Upper lobe of right lung (tissue), 1 donor: ENCODE measurements around the gene PLEKHA4. TPM values are rescaled to one million over a fixed set of nuclear protein-coding genes. Genes with fewer than 3 reads are reported as not detected.

Experiments used
- ATAC-seq: fragments of 200-7000 bp; cut with Tn5 transposase; one replicate; pipeline ENCODE4 v1.9.1; 2020; ENCODE audit warnings: mild to moderate bottlenecking, moderate library complexity
- DNase-seq: peaks from one replicate; pipeline ENCODE4 v3.0.0-alpha.2; 2020
- H3K27ac ChIP-seq: fragments of 200-600 bp; one replicate; pipeline ENCODE4 v1.8.0; 2022
- H3K27me3 ChIP-seq: fragments of 200-600 bp; one replicate; pipeline ENCODE4 v1.8.0; 2022; ENCODE audit warnings: mild to moderate bottlenecking
- H3K36me3 ChIP-seq: fragments of 200-600 bp; one replicate; pipeline ENCODE4 v1.8.0; 2022
- H3K4me1 ChIP-seq: fragments of 200-600 bp; one replicate; pipeline ENCODE4 v1.8.0; 2022
- H3K4me3 ChIP-seq: fragments of 200-600 bp; one replicate; pipeline ENCODE4 v1.8.0; 2022; ENCODE audit warnings: mild to moderate bottlenecking
- H3K9me3 ChIP-seq: fragments of 200-600 bp; one replicate; pipeline ENCODE4 v1.8.0; 2022
- CTCF ChIP-seq: fragments of 200-600 bp; IDR thresholded peaks from one replicate; pipeline ENCODE4 v1.8.0; 2022; ENCODE audit warnings: antibody characterized with exemption
- intact Hi-C: fragments of 100-400 bp; cut with DNase I; formaldehyde crosslinking; loops from one replicate; pipeline ENCODE4 v1.11.0; 2022
- total RNA-seq: library from RNA; stranded (reverse); fragmentation: NEBNext Ultra II Directional; extraction: Animal tissue kit (Norgen Biotek cat#: 25700); gene quantifications from one replicate; pipeline ENCODE4 v1.2.1, GENCODE V29; 2021
- donor health status: DM: no; HTN: yes; CAD: no; lungs with severe emphysema.

The PLEKHA4 gene
- total RNA-seq, 1 donor from 2014 or later = 16.0 TPM

- intact Hi-C loops = loop anchor here (5.0 kb wide), 1 partner anchor 33 kb away; no protein-coding TSS in a partner anchor
- Histone ChIP-seq H3K4me1 (peaks cover 9% of the 10 kb centered on the region), H3K36me3 (peaks cover 11% of the 10 kb centered on the region), H3K9me3 (no peaks in the 10 kb centered on the region), H3K27me3 (no peaks in the 10 kb centered on the region), H3K4me3 (no peak overlapping the region), H3K27ac (no peak overlapping the region)
- DNase-seq (no peak), ATAC-seq (no peak)
- TF ChIP-seq CTCF = no peak
Measured at GRCh38 chr19:48799358-48800300, 68.8 kb downstream of the PLEKHA4 start.

- no peak overlapping the region for H3K4me3 ChIP-seq
- peaks cover 11% of the 10 kb centered on the region for H3K36me3 ChIP-seq
- no peak overlapping the region for H3K27ac ChIP-seq
- DNase-seq (no peak), ATAC-seq (no peak)
- no peaks in the 10 kb centered on the region for H3K27me3 ChIP-seq
- no peak for TF ChIP-seq CTCF
- intact Hi-C loops = loop anchor here (5.0 kb wide), 1 partner anchor 33 kb away; no protein-coding TSS in a partner anchor
- H3K9me3 ChIP-seq = no peaks in the 10 kb centered on the region
- H3K4me1 ChIP-seq = peaks cover 9% of the 10 kb centered on the region
Measured at GRCh38 chr19:48798937-48799336, 69.5 kb downstream of the PLEKHA4 start.

GRCh38 chr19:48797103-48797502 is 71.3 kb downstream of the PLEKHA4 start:
- intact Hi-C loops = loop anchor here (5.0 kb wide), 1 partner anchor 35 kb away; no protein-coding TSS in a partner anchor
- H3K4me3 ChIP-seq = no peak overlapping the region
- TF ChIP-seq CTCF = no peak
- peaks cover 9% of the 10 kb centered on the region for H3K4me1 ChIP-seq
- H3K36me3 ChIP-seq = peaks cover 11% of the 10 kb centered on the region
- H3K27me3 ChIP-seq = no peaks in the 10 kb centered on the region
- no peak overlapping the region for H3K27ac ChIP-seq
- ATAC-seq = no peak
- no peaks in the 10 kb centered on the region for H3K9me3 ChIP-seq
- no peak for DNase-seq

GRCh38 chr19:48796298-48797083 is 71.9 kb downstream of the PLEKHA4 start:
- Histone ChIP-seq H3K36me3 (peaks cover 11% of the 10 kb centered on the region), H3K27ac (peak overlapping the region; percentile 61), H3K9me3 (no peaks in the 10 kb centered on the region), H3K27me3 (no peaks in the 10 kb centered on the region), H3K4me1 (peaks cover 9% of the 10 kb centered on the region), H3K4me3 (no peak overlapping the region)
- ATAC-seq (no peak), DNase-seq (no peak)
- intact Hi-C loops = loop anchor here (5.0 kb wide), 1 partner anchor 36 kb away; no protein-coding TSS in a partner anchor
- TF ChIP-seq CTCF = no peak

- Histone ChIP-seq H3K27me3 (no peaks in the 10 kb centered on the region), H3K27ac (peak overlapping the region; percentile 61), H3K9me3 (no peaks in the 10 kb centered on the region), H3K36me3 (peaks cover 11% of the 10 kb centered on the region), H3K4me1 (peaks cover 9% of the 10 kb centered on the region), H3K4me3 (peak overlapping the region; percentile 62)
- no peak for TF ChIP-seq CTCF
- ATAC-seq (no peak), DNase-seq (no peak)
- intact Hi-C loops = loop anchor here (5.0 kb wide), 1 partner anchor 37 kb away; no protein-coding TSS in a partner anchor
Measured at GRCh38 chr19:48795685-48796070, 72.7 kb downstream of the PLEKHA4 start.
